HepG2 (cell line): ENCODE measurements around the gene KIAA1217. TPM values are rescaled to one million over a fixed set of nuclear protein-coding genes. Genes with fewer than 3 reads are reported as not detected.

Source experiments
- ATAC-seq: fragments of 200-7000 bp; cut with Tn5 transposase; 3 replicates; pipeline ENCODE4 v1.9.1; 2020; ENCODE audit warnings: mild to moderate bottlenecking, moderate library complexity
- BruUV-seq: library from RNA; stranded (reverse); fragments of 400-500 nt; replicated peaks from 2 replicates; lab custom pipeline; 2021; lab: Mats Ljungman, UMichigan
- CTCF ChIA-PET: fragments of 300-600 bp; formaldehyde crosslinking; extraction: SDS; loops from one replicate; lab custom pipeline; 2021; ENCODE audit warnings: low total read pairs, inconsistent platforms, low intra/inter-chr PET ratio; lab: Yijun Ruan, JAX
- POLR2A ChIA-PET: fragments of 350-600 bp; sonication (Branson Sonifier 250); formaldehyde crosslinking; loops from one replicate; lab custom pipeline; 2020; ENCODE audit warnings: antibody characterized with exemption, inconsistent platforms; lab: Yijun Ruan, JAX
- DNase-seq: peaks from one replicate; pipeline ENCODE4 v3.0.0-alpha.2; 2015; ENCODE audit warnings: low spot score
- FAIRE-seq: peaks from 3 replicates; lab custom pipeline; 2011; peaks lifted over from hg19 to GRCh38; lab: Jason Lieb, UNC
- H2AFZ ChIP-seq: one replicate; pipeline ENCODE4 v1.6.1; 2011; ENCODE audit warnings: low read length, inconsistent platforms
- H3K27ac ChIP-seq: fragments of 300-600 bp; 3 replicates; pipeline ENCODE4 v1.8.0; 2011; ENCODE audit warnings: mixed run types, mild to moderate bottlenecking, mixed read lengths, low read length, inconsistent platforms; ENCODE audit not compliant: insufficient read depth; ENCODE audit errors: extremely low read length
- H3K27me3 ChIP-seq, 2 experiments: fragments of 200-600 bp in 1 of 2; 2 replicates in 1 of 2; 3 replicates in 1 of 2; pipeline versions ENCODE4 v1.6.0 to v1.8.0; 2011; ENCODE audit warnings: low read length in 2 of 2, mild to moderate bottlenecking in 2 of 2, moderate library complexity in 2 of 2, inconsistent platforms in 1 of 2; ENCODE audit not compliant: insufficient read depth in 2 of 2, control insufficient read depth in 1 of 2
- H3K36me3 ChIP-seq, 2 experiments: fragments of 200-600 bp in 1 of 2; replicated peaks in 1 of 2; 2 replicates in 1 of 2; 3 replicates in 1 of 2; pipeline versions ENCODE4 v1.5.1 to v1.8.0; 2011; ENCODE audit warnings: low read length in 2 of 2, inconsistent platforms in 1 of 2; ENCODE audit not compliant: insufficient read depth in 2 of 2, control insufficient read depth in 1 of 2
- H3K4me1 ChIP-seq: 2 replicates; pipeline ENCODE4 v1.5.1; 2012; ENCODE audit warnings: low read length, inconsistent platforms; ENCODE audit not compliant: insufficient read depth
- H3K4me2 ChIP-seq: 2 replicates; pipeline ENCODE4 v1.6.0; 2011; ENCODE audit warnings: low read depth, low read length, inconsistent platforms
- H3K4me3 ChIP-seq, 3 experiments: fragments of 200-600 bp in 1 of 3; sonication (generic), shearing (Covaris generic) in 1 of 3; replicated peaks in 1 of 3; 2 replicates each; pipeline ENCODE4 v1.5.1; 2011 to 2016; ENCODE audit warnings: low read length in 3 of 3, inconsistent platforms in 2 of 3, low read depth in 2 of 3, mild to moderate bottlenecking in 2 of 3, control low read depth in 1 of 3, mixed read lengths in 1 of 3; ENCODE audit not compliant: insufficient read depth in 1 of 3
- H3K79me2 ChIP-seq: one replicate; pipeline ENCODE4 v1.6.1; 2011; ENCODE audit warnings: low read length, inconsistent platforms; ENCODE audit not compliant: insufficient read depth
- H3K9ac ChIP-seq: 2 replicates; pipeline ENCODE4 v1.6.0; 2011; ENCODE audit warnings: mild to moderate bottlenecking, low read depth, low read length, inconsistent platforms; ENCODE audit not compliant: insufficient read depth
- H3K9me3 ChIP-seq: 2 replicates; pipeline ENCODE4 v1.5.1; 2012; ENCODE audit warnings: mild to moderate bottlenecking, low read length
- H4K20me1 ChIP-seq: 2 replicates; pipeline ENCODE4 v1.6.0; 2011; ENCODE audit warnings: inconsistent platforms, mild to moderate bottlenecking, low read length, moderate library complexity; ENCODE audit not compliant: insufficient read depth
- PTBP1 ChIP-seq: fragments of 200-400 bp; formaldehyde crosslinking; IDR thresholded peaks from 2 replicates; pipeline ENCODE4 v1.6.1; 2018; ENCODE audit warnings: low read length, low read depth; ENCODE audit not compliant: poor library complexity, severe bottlenecking
- TCF12 ChIP-seq, 2 experiments: fragments of 450-650 bp in 1 of 2; sonication (generic) in 1 of 2; formaldehyde crosslinking in 1 of 2; IDR thresholded peaks; 2 replicates each; pipeline versions ENCODE4 v1.6.1 to v1.8.0; 2017 to 2022; ENCODE audit warnings: antibody characterized with exemption in 1 of 2, mild to moderate bottlenecking in 1 of 2, missing genetic modification reagents in 1 of 2, moderate library complexity in 1 of 2
- ZNF768 ChIP-seq: sonication (generic); formaldehyde crosslinking; IDR thresholded peaks from 2 replicates; pipeline ENCODE4 v1.4.0; 2020; ENCODE audit warnings: missing genetic modification reagents
- WGBS: methylation state at CpG from one replicate; pipeline ENCODE4 v1.1.6; 2017; ENCODE audit warnings: low lambda C conversion rate; 5-methylcytosine and 5-hydroxymethylcytosine counted together
- in situ Hi-C: cut with HindIII; loops from 2 replicates; pipeline ENCODE4 v1.10.0; 2017; ENCODE audit warnings: low pct_unique_long_range_greater_than_20kb; ENCODE audit not compliant: extremely low pct_ligation_motif_present
- intact Hi-C: fragments of 100-400 bp; cut with micrococcal nuclease; formaldehyde crosslinking; loops from one replicate; pipeline ENCODE4 v1.10.0; 2022; ENCODE audit not compliant: unreplicated experiment
- polyA plus RNA-seq, 8 experiments: library from polyadenylated mRNA; depleted of rRNA in 3 of 8; stranded (reverse) in 7 of 8; unstranded in 1 of 8; fragments of >200 nt; fragmentation: Illumina TruSeq in 4 of 8; extraction: Trizol in 4 of 8; gene quantifications; 2 replicates each; pipeline versions ENCODE4 v1.2.1 to v1.2.3, GENCODE V29; 2011 to 2016; ENCODE audit warnings: low read depth in 4 of 8, missing spikeins in 1 of 8, mixed read lengths in 1 of 8; ENCODE audit not compliant: insufficient read depth in 1 of 8
- total RNA-seq, 5 experiments: library from RNA; depleted of rRNA; stranded (reverse); fragments of >200 nt; fragmentation: Illumina TruSeq; extraction: Trizol; gene quantifications; 2 replicates each; pipeline ENCODE4 v1.2.3, GENCODE V29; 2016; ENCODE audit warnings: low read depth in 1 of 5
- TF ChIP-seq, protein P1 (sequence below): sonication (generic); formaldehyde crosslinking; IDR thresholded peaks from 2 replicates; pipeline ENCODE4; 2020; ENCODE audit warnings: missing genetic modification reagents, mild to moderate bottlenecking, borderline replicate concordance

KIAA1217 gene
- total and polyA plus RNA-seq, 2 of the 13 experiments (the other 11 are each of a cell fraction or from before 2014, with no cell fraction given) = 4.6 to 10.9 TPM

DNA sequence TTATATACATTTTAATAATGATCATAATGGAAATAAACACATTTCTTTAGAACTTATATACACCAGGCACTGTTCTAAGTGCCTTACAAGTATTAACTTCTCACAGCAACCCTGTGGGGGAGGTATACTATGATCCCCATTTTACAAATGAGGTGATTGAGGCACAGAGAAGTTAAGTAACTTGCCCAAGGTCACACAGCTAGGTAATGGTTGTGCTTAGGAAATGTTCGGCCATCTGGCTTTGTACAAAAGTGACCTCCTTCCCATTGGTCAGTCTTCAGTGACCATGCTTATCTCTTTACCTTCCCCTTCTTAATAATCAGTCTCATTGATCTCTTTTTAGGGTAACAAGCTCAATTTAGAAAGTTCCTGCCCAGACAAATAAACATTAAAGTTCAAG, 158.8 kb downstream of the KIAA1217 start:
- BruUV-seq = no TSS peak
- POLR2A ChIA-PET = no interaction called here
- no peak overlapping the region for H3K27ac ChIP-seq
- H3K9ac ChIP-seq = no peak overlapping the region
- peak; percentile 63; the same call in 1 of the 2 replicates for TF ChIP-seq ZNF768 (CRISPR knock-in tag)
- TF ChIP-seq, protein P1, sequence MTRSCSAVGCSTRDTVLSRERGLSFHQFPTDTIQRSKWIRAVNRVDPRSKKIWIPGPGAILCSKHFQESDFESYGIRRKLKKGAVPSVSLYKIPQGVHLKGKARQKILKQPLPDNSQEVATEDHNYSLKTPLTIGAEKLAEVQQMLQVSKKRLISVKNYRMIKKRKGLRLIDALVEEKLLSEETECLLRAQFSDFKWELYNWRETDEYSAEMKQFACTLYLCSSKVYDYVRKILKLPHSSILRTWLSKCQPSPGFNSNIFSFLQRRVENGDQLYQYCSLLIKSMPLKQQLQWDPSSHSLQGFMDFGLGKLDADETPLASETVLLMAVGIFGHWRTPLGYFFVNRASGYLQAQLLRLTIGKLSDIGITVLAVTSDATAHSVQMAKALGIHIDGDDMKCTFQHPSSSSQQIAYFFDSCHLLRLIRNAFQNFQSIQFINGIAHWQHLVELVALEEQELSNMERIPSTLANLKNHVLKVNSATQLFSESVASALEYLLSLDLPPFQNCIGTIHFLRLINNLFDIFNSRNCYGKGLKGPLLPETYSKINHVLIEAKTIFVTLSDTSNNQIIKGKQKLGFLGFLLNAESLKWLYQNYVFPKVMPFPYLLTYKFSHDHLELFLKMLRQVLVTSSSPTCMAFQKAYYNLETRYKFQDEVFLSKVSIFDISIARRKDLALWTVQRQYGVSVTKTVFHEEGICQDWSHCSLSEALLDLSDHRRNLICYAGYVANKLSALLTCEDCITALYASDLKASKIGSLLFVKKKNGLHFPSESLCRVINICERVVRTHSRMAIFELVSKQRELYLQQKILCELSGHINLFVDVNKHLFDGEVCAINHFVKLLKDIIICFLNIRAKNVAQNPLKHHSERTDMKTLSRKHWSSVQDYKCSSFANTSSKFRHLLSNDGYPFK = no peak
- TF ChIP-seq, all 625 proteins: peak for 1
- peaks cover 8% of the 10 kb centered on the region for H3K4me1 ChIP-seq
- ATAC-seq (no peak), DNase-seq (no peak), FAIRE-seq (no peak)
- no peaks in the 10 kb centered on the region for H3K27me3 ChIP-seq
- H2AFZ ChIP-seq = no peak overlapping the region
- no peak overlapping the region for H3K4me2 ChIP-seq
- H3K9me3 ChIP-seq = no peaks in the 10 kb centered on the region
- in situ Hi-C loops (no loop called here), intact Hi-C loops (no loop called here)
- 100% methylated on average over 1 of the region's 1 CpG for WGBS
- no peaks in the 10 kb centered on the region for H3K79me2 ChIP-seq
- CTCF ChIA-PET = no interaction called here
- H3K36me3 ChIP-seq = peaks cover 0 to 1% of the 10 kb centered on the region in 2 experiments; a peak in 1 of 5 replicates
- H4K20me1 ChIP-seq = no peaks in the 10 kb centered on the region
- no peak overlapping the region for H3K4me3 ChIP-seq

DNA sequence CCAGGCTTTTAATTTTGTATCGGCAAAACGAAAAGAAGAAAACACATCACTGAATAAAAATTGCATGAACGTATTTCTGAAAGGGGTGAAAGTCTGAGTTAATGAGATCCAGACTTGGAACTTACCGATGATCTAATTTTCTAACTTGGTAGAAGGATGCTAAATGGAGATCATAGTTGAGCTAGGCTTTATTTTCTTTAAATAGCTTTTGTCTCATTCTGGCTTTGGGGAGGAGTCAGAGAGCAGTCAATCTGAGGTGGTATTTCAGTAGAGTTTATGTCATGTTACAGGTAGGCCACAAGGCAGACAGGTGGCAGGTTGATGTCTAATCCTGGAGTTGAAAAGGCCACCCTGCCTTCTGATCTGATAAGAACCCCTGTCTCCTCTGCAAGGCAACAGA, 161.9 kb downstream of the KIAA1217 start:
- intact Hi-C loops = no loop called here
- BruUV-seq = no TSS peak
- TF ChIP-seq PTBP1 (no peak), TCF12 (IDR thresholded peaks at IDR 0.05) (no peak), TCF12 (CRISPR knock-in tag; IDR thresholded peaks at IDR 0.05) (no peak)
- H2AFZ ChIP-seq = no peak overlapping the region
- H3K27me3 ChIP-seq = no peaks in the 10 kb centered on the region
- H3K4me2 ChIP-seq = no peak overlapping the region
- in situ Hi-C loops = no loop called here
- ChIA-PET CTCF (no interaction called here), POLR2A (no interaction called here)
- WGBS = 98% methylated on average over 4 of the region's 4 CpGs
- H4K20me1 ChIP-seq = no peaks in the 10 kb centered on the region
- no peaks in the 10 kb centered on the region for H3K9me3 ChIP-seq
- no peak for DNase-seq
- peaks cover 0 to 1% of the 10 kb centered on the region in 2 experiments; a peak in 2 of 5 replicates for H3K36me3 ChIP-seq
- H3K27ac ChIP-seq = no peak overlapping the region
- ATAC-seq = no peak
- FAIRE-seq = no peak
- no peak overlapping the region for H3K9ac ChIP-seq
- no peaks in the 10 kb centered on the region for H3K79me2 ChIP-seq
- peaks cover 9% of the 10 kb centered on the region; the same call in 1 of the 2 replicates for H3K4me1 ChIP-seq
- no peak overlapping the region for H3K4me3 ChIP-seq
